MCF 10A (cell line): ENCODE measurements around the gene SPCS2. TPM values are rescaled to one million over a fixed set of nuclear protein-coding genes. Genes with fewer than 3 reads are reported as not detected.

Source experiments
- BruUV-seq: library from RNA; stranded (reverse); fragments of 400-500 nt; replicated peaks from 2 replicates; lab custom pipeline; 2021; lab: Mats Ljungman, UMichigan
- CTCF ChIA-PET: fragments of 300-600 bp; sonication (Branson Sonifier 250); formaldehyde crosslinking; extraction: SDS; loops from one replicate; lab custom pipeline; 2021; ENCODE audit warnings: antibody characterized with exemption, inconsistent platforms; lab: Yijun Ruan, JAX
- POLR2A ChIA-PET: fragments of 300-600, 350-650 bp; sonication (Branson Sonifier 250); formaldehyde crosslinking; extraction: SDS; loops from one replicate; lab custom pipeline; 2020; ENCODE audit warnings: antibody characterized with exemption, inconsistent platforms; lab: Yijun Ruan, JAX
- DNase-seq: peaks from one replicate; pipeline ENCODE4 v3.0.0-alpha.2; 2018; ENCODE audit not compliant: unreplicated experiment
- H3K27ac Mint-ChIP-seq: one replicate; pipeline ENCODE4 v1.8.0; 2022; ENCODE audit warnings: mild to moderate bottlenecking, low read depth, mixed read lengths; ENCODE audit not compliant: unreplicated experiment
- H3K27me3 Mint-ChIP-seq: one replicate; pipeline ENCODE4 v1.8.0; 2022; ENCODE audit warnings: mixed read lengths; ENCODE audit not compliant: insufficient read depth, unreplicated experiment
- H3K36me3 Mint-ChIP-seq: one replicate; pipeline ENCODE4 v1.8.0; 2022; ENCODE audit warnings: mild to moderate bottlenecking, moderate library complexity, mixed read lengths; ENCODE audit not compliant: insufficient read depth, unreplicated experiment
- H3K4me1 Mint-ChIP-seq: one replicate; pipeline ENCODE4 v1.8.0; 2022; ENCODE audit warnings: mixed read lengths; ENCODE audit not compliant: insufficient read depth, unreplicated experiment
- H3K4me3 Mint-ChIP-seq: one replicate; pipeline ENCODE4 v1.8.0; 2022; ENCODE audit warnings: mild to moderate bottlenecking, moderate library complexity, mixed read lengths; ENCODE audit not compliant: unreplicated experiment
- H3K9me3 Mint-ChIP-seq: one replicate; pipeline ENCODE4 v1.8.0; 2022; ENCODE audit warnings: mixed read lengths; ENCODE audit not compliant: unreplicated experiment
- CTCF ChIP-seq: fragments of 200-600 bp; IDR thresholded peaks from one replicate; pipeline ENCODE4 v1.8.0; 2022; ENCODE audit warnings: antibody characterized with exemption, mild to moderate bottlenecking; ENCODE audit not compliant: unreplicated experiment
- intact Hi-C: fragments of 100-400 bp; cut with micrococcal nuclease; formaldehyde crosslinking; loops from 2 replicates; pipeline ENCODE4 v1.14.1; 2022
- total RNA-seq: library from RNA; stranded (reverse); gene quantifications from 2 replicates; pipeline ENCODE4 v1.2.3, GENCODE V29; 2022

The SPCS2 gene
- total RNA-seq, 1 experiment from 2014 or later, result 198 TPM

GRCh38 chr11:74951226-74951625 is 2.2 kb downstream of the SPCS2 start:
- CTCF ChIA-PET, result interaction anchor here (0.7 to 2.4 kb wide), 2 partner anchors 7 to 21 kb away, joined by 3 to 9 read pairs; no protein-coding TSS in a partner anchor
- H3K27me3 Mint-ChIP-seq, result no peaks in the 10 kb centered on the region
- intact Hi-C loops, result no loop called here
- H3K9me3 Mint-ChIP-seq, result no peaks in the 10 kb centered on the region
- peak overlapping the region; percentile 3 for H3K27ac Mint-ChIP-seq
- POLR2A ChIA-PET, result interaction anchor here (1.0 to 3.3 kb wide), 2 partner anchors 13 to 18 kb away, joined by 3 to 23 read pairs; no protein-coding TSS in a partner anchor
- H3K36me3 Mint-ChIP-seq, result peaks cover 14% of the 10 kb centered on the region
- H3K4me1 Mint-ChIP-seq, result peaks cover 25% of the 10 kb centered on the region
- no TSS peak for BruUV-seq
- TF ChIP-seq CTCF, result no peak
- peak overlapping the region; percentile 96 for H3K4me3 Mint-ChIP-seq
- no peak for DNase-seq

- no TSS peak for BruUV-seq
- H3K36me3 Mint-ChIP-seq, result peaks cover 18% of the 10 kb centered on the region
- H3K4me1 Mint-ChIP-seq, result peaks cover 34% of the 10 kb centered on the region
- H3K4me3 Mint-ChIP-seq, result no peak overlapping the region
- no peaks in the 10 kb centered on the region for H3K9me3 Mint-ChIP-seq
- CTCF ChIA-PET, result no interaction called here
- no peaks in the 10 kb centered on the region for H3K27me3 Mint-ChIP-seq
- intact Hi-C loops, result no loop called here
- TF ChIP-seq CTCF, result no peak
- POLR2A ChIA-PET, result interaction anchor here (1.6 kb wide), 1 partner anchor 36 kb away, joined by 7 read pairs; the partner anchor contains the start of gene NEU3
- DNase-seq, result no peak
- no peak overlapping the region for H3K27ac Mint-ChIP-seq
Observed at GRCh38 chr11:74952752-74953151, 3.7 kb downstream of the SPCS2 start.

GRCh38 chr11:74953451-74953850 is 4.4 kb downstream of the SPCS2 start:
- ChIA-PET CTCF (interaction anchor here (1.0 kb wide), 1 partner anchor 23 kb away, joined by 4 read pairs; no protein-coding TSS in a partner anchor), POLR2A (interaction anchor here (0.9 to 1.8 kb wide), 3 partner anchors 12 to 40 kb away, joined by 3 to 7 read pairs (median 5); partner anchors contain the start of gene NEU3)
- Mint-ChIP-seq H3K27ac (no peak overlapping the region), H3K36me3 (peaks cover 21% of the 10 kb centered on the region), H3K4me1 (peaks cover 41% of the 10 kb centered on the region), H3K27me3 (no peaks in the 10 kb centered on the region), H3K4me3 (no peak overlapping the region), H3K9me3 (no peaks in the 10 kb centered on the region)
- TF ChIP-seq CTCF, result no peak
- DNase-seq, result no peak
- intact Hi-C loops, result no loop called here
- no TSS peak for BruUV-seq

GRCh38 chr11:74954199-74954598 is 5.1 kb downstream of the SPCS2 start:
- no peak for DNase-seq
- Mint-ChIP-seq H3K27me3 (no peaks in the 10 kb centered on the region), H3K36me3 (peaks cover 28% of the 10 kb centered on the region), H3K4me1 (peaks cover 48% of the 10 kb centered on the region), H3K9me3 (no peaks in the 10 kb centered on the region), H3K27ac (no peak overlapping the region), H3K4me3 (no peak overlapping the region)
- POLR2A ChIA-PET, result interaction anchor here (0.7 to 1.8 kb wide), 3 partner anchors 12 to 39 kb away, joined by 3 to 5 read pairs (median 3); no protein-coding TSS in a partner anchor
- no peak for TF ChIP-seq CTCF
- CTCF ChIA-PET, result interaction anchor here (0.6 to 1.0 kb wide), 2 partner anchors 24 to 215 kb away, joined by 4 read pairs; no protein-coding TSS in a partner anchor
- no TSS peak for BruUV-seq
- intact Hi-C loops, result no loop called here
